Measurements from ENCODE around the gene NEURL1B. TPM values are rescaled to one million over a fixed set of nuclear protein-coding genes. Genes with fewer than 3 reads are reported as not detected.

NEURL1B gene
- total and polyA plus RNA-seq, 10 of the 15 experiments (the other 5 are each of a cell fraction or from before 2014, with no cell fraction given) = 0.04 to 0.28 (median 0.05) TPM; not detected in 4

- Histone ChIP-seq H3K4me1 (ENCODE audit: control insufficient read depth, insufficient read depth, low read length) (peaks cover 7% of the 10 kb centered on the region), H3K4me2 (ENCODE audit: control insufficient read depth, insufficient read depth) (peak overlapping the region; percentile 26), H3K9me3 (replicated peaks; ENCODE audit: control insufficient read depth, insufficient read depth, low read length) (no peaks in the 10 kb centered on the region), H2AFZ (ENCODE audit: control insufficient read depth, low read depth, low read length) (peak overlapping the region; percentile 59), H4K20me1 (ENCODE audit: control insufficient read depth, insufficient read depth) (no peaks in the 10 kb centered on the region), H3K27me3 (replicated peaks in 1 of 2; ENCODE audit: control insufficient read depth in 2 of 2, insufficient read depth in 2 of 2, low read length in 1 of 2) (no peaks in the 10 kb centered on the region; a peak in 2 of 4 replicates), H3K79me2 (ENCODE audit: control insufficient read depth, insufficient read depth, low read length) (no peaks in the 10 kb centered on the region), H3K27ac (ENCODE audit: control insufficient read depth, insufficient read depth) (0 out of 2 replicates have a peak overlapping the region, but pooled peaks have one; percentile 16), H3K9ac (ENCODE audit: control insufficient read depth, insufficient read depth, low read length) (peak overlapping the region; percentile 38; the same call in 1 of the 2 replicates), H3K36me3 (ENCODE audit: control insufficient read depth in 2 of 2, insufficient read depth in 2 of 2, low read length in 1 of 2) (no peaks in the 10 kb centered on the region), H3K4me3 (peak overlapping the region; percentile 75)
- ChIA-PET RAD21 (ENCODE audit: unreplicated experiment) (interaction anchor here (0.6 to 2.7 kb wide), 7 partner anchors 9 to 785 kb away, joined by 3 to 18 read pairs (median 5); no protein-coding TSS in a partner anchor), SMC1A (ENCODE audit: uncharacterized antibody, unreplicated experiment) (interaction anchor here (0.6 to 3.1 kb wide), 8 partner anchors 10 to 493 kb away, joined by 3 to 14 read pairs (median 4); no protein-coding TSS in a partner anchor), CTCF (interaction anchor here (0.6 to 3.1 kb wide), 30 partner anchors 10 to 755 kb away, joined by 3 to 38 read pairs (median 4); no protein-coding TSS in a partner anchor), POLR2A (interaction anchor here (0.6 kb wide), 1 partner anchor 198 kb away, joined by 3 read pairs; no protein-coding TSS in a partner anchor)
- 23% methylated on average over 36 of the region's 36 CpGs for WGBS (ENCODE audit: insufficient coverage, insufficient replicate concordance, low lambda C conversion rate, missing lambda C conversion rate)
- peak; percentile 94 for ATAC-seq
- FAIRE-seq = peak; percentile 98
- in situ Hi-C loops (cut with MboI) = loop anchor here (5.0 kb wide), 1 partner anchor 220 kb away; no protein-coding TSS in a partner anchor
- intact Hi-C loops (cut with micrococcal nuclease; ENCODE audit: unreplicated experiment) = loop anchor here (1.0 to 10.0 kb wide), 4 partner anchors 31 to 593 kb away; no protein-coding TSS in a partner anchor
- BruUV-seq (replicated peaks) = no TSS peak
- DNase-seq (ENCODE audit: low read depth, low spot score) = peak; percentile 33
- TF ChIP-seq PML (IDR thresholded peaks at IDR 0.05; ENCODE audit: low read length) (no peak), CTCF (IDR thresholded peaks at IDR 0.05 in 2 of 3, conservative IDR thresholded peaks at IDR 0.05 in 1 of 3; ENCODE audit: control insufficient read depth in 2 of 3, extremely low read depth in 1 of 3, insufficient read depth in 1 of 3, low read depth in 3 of 3, low read length in 3 of 3) (peak; percentile 89 to 98 (median 91)), NBN (IDR thresholded peaks at IDR 0.05) (0 out of 2 replicates have a peak, but pooled peaks have one; percentile 26), ZNF622 (IDR thresholded peaks at IDR 0.05) (no peak), DPF2 (IDR thresholded peaks at IDR 0.05) (peak; percentile 62; the same call in 1 of the 2 replicates), SMC3 (IDR thresholded peaks at IDR 0.05; ENCODE audit: borderline replicate concordance, low read length) (peak; percentile 88), YY1 (IDR thresholded peaks at IDR 0.05; ENCODE audit: low read depth, low read length) (peak; percentile 68), TAF1 (IDR thresholded peaks at IDR 0.05; ENCODE audit: borderline replicate concordance, low read depth, low read length) (peak; percentile 96), NFYB (IDR thresholded peaks at IDR 0.05; ENCODE audit: insufficient read depth, low read depth, low read length) (no peak), RB1 (IDR thresholded peaks at IDR 0.05; ENCODE audit: borderline replicate concordance) (peak; percentile 76; the same call in 1 of the 2 replicates), POLR2A (IDR thresholded peaks at IDR 0.05; ENCODE audit: low read depth, low read length) (peak; percentile 65), EED (IDR thresholded peaks at IDR 0.05; ENCODE audit: low read depth) (peak; percentile 81), RELA (IDR thresholded peaks at IDR 0.05; ENCODE audit: borderline replicate concordance, partially characterized antibody) (no peak)
- TF ChIP-seq, protein P1, sequence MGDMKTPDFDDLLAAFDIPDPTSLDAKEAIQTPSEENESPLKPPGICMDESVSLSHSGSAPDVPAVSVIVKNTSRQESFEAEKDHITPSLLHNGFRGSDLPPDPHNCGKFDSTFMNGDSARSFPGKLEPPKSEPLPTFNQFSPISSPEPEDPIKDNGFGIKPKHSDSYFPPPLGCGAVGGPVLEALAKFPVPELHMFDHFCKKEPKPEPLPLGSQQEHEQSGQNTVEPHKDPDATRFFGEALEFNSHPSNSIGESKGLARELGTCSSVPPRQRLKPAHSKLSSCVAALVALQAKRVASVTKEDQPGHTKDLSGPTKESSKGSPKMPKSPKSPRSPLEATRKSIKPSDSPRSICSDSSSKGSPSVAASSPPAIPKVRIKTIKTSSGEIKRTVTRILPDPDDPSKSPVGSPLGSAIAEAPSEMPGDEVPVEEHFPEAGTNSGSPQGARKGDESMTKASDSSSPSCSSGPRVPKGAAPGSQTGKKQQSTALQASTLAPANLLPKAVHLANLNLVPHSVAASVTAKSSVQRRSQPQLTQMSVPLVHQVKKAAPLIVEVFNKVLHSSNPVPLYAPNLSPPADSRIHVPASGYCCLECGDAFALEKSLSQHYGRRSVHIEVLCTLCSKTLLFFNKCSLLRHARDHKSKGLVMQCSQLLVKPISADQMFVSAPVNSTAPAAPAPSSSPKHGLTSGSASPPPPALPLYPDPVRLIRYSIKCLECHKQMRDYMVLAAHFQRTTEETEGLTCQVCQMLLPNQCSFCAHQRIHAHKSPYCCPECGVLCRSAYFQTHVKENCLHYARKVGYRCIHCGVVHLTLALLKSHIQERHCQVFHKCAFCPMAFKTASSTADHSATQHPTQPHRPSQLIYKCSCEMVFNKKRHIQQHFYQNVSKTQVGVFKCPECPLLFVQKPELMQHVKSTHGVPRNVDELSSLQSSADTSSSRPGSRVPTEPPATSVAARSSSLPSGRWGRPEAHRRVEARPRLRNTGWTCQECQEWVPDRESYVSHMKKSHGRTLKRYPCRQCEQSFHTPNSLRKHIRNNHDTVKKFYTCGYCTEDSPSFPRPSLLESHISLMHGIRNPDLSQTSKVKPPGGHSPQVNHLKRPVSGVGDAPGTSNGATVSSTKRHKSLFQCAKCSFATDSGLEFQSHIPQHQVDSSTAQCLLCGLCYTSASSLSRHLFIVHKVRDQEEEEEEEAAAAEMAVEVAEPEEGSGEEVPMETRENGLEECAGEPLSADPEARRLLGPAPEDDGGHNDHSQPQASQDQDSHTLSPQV (IDR thresholded peaks at IDR 0.05) = no peak
- TF ChIP-seq, protein P2, sequence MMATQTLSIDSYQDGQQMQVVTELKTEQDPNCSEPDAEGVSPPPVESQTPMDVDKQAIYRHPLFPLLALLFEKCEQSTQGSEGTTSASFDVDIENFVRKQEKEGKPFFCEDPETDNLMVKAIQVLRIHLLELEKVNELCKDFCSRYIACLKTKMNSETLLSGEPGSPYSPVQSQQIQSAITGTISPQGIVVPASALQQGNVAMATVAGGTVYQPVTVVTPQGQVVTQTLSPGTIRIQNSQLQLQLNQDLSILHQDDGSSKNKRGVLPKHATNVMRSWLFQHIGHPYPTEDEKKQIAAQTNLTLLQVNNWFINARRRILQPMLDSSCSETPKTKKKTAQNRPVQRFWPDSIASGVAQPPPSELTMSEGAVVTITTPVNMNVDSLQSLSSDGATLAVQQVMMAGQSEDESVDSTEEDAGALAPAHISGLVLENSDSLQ (IDR thresholded peaks at IDR 0.05) = no peak
Measured at GRCh38 chr5:172697123-172698121, 56.4 kb downstream of the NEURL1B start.
